Transverse colon (tissue), 4 donors: ENCODE data around the gene AP1S2. TPM values are rescaled to one million over a fixed set of nuclear protein-coding genes. Genes with fewer than 3 reads are reported as not detected.
A peak's percentile ranks its signal among the peaks of the same experiment; 100 is the strongest.

Experiments
- DNase-seq: peaks from one replicate; pipeline ENCODE4 v3.0.0-alpha.2; 2019
- H3K27ac ChIP-seq, 4 donors: fragments of 200-600 bp; sonication (generic); 2 replicates each; pipeline ENCODE4 v1.5.1; 2016 to 2018; ENCODE audit warnings: inconsistent platforms in 4 of 4
- H3K27me3 ChIP-seq: fragments of 200-600 bp; sonication (generic); 2 replicates; pipeline ENCODE4 v1.5.1; 2017; ENCODE audit warnings: inconsistent platforms
- H3K36me3 ChIP-seq, 4 donors: fragments of 200-600 bp; sonication (generic); 2 replicates each; pipeline ENCODE4 v1.5.1; 2017 to 2019; ENCODE audit warnings: inconsistent platforms in 4 of 4
- H3K4me1 ChIP-seq, 4 donors: fragments of 200-600 bp; sonication (generic); 2 replicates each; pipeline ENCODE4 v1.5.1; 2017 to 2020; ENCODE audit warnings: inconsistent platforms in 4 of 4
- H3K4me3 ChIP-seq, 4 donors: fragments of 200-600 bp; sonication (generic); 1 replicate in 1 of 4; 2 replicates in 3 of 4; pipeline versions ENCODE4 v1.5.1 to v1.6.1; 2017 to 2019; ENCODE audit warnings: inconsistent platforms in 4 of 4
- H3K9me3 ChIP-seq, 2 donors: fragments of 200-600 bp; sonication (generic); 2 replicates each; pipeline ENCODE4 v1.5.1; 2017 to 2019; ENCODE audit warnings: inconsistent platforms in 2 of 2
- CTCF ChIP-seq, 5 experiments: fragments of 200-600 bp in 3 of 5; fragments of 450-650 bp in 2 of 5; sonication (generic) in 3 of 5; IDR thresholded peaks; 1 replicate in 2 of 5; 2 replicates in 3 of 5; pipeline ENCODE4 v1.5.1; 2016 to 2017; ENCODE audit warnings: antibody characterized with exemption in 5 of 5, inconsistent platforms in 3 of 5, mild to moderate bottlenecking in 2 of 5, moderate library complexity in 1 of 5
- EP300 ChIP-seq: sonication (generic); formaldehyde crosslinking; IDR thresholded peaks from one replicate; pipeline ENCODE4 v1.6.1; 2017; ENCODE audit warnings: antibody characterized with exemption, low read depth
- POLR2A ChIP-seq: fragments of 450-650 bp; IDR thresholded peaks from one replicate; pipeline ENCODE4 v1.6.1; 2016; ENCODE audit warnings: antibody characterized with exemption, mild to moderate bottlenecking, moderate library complexity
- POLR2AphosphoS5 ChIP-seq, 3 donors: sonication (generic); formaldehyde crosslinking; IDR thresholded peaks; one replicate each; pipeline ENCODE4 v1.6.1; 2016; ENCODE audit warnings: antibody characterized with exemption in 3 of 3
- WGBS, 2 donors: methylation state at CpG; one replicate each; pipeline ENCODE4 v1.1.5; 2018; ENCODE audit warnings: low coverage in 1 of 2; 5-methylcytosine and 5-hydroxymethylcytosine counted together
- in situ Hi-C, 4 donors: fragments of 200-750 bp; cut with MboI; loops; one replicate each; pipeline versions ENCODE4 v1.15.0 to v1.15.1; 2017; ENCODE audit warnings: low sequenced_read_pairs in 3 of 4, low pct_ligation_motif_present in 1 of 4, low pct_unique_long_range_greater_than_20kb in 1 of 4
- intact Hi-C: fragments of 100-400 bp; cut with DNase I; formaldehyde crosslinking; loops from one replicate; pipeline ENCODE4 v1.15.1; 2023; ENCODE audit warnings: low total_unique reads
- total RNA-seq, 4 donors: library from RNA; depleted of rRNA; stranded (reverse); fragments of >200 nt; gene quantifications; one replicate each; pipeline ENCODE4 v1.1.0, GENCODE V29; 2016

Gene AP1S2
- 10 to 100 TPM; 26.2 to 27.6 (median 26.7) TPM for total RNA-seq

GRCh38 chrX:15854712-15855567, at the start of gene AP1S2:
AP1S2 (minus strand) TSS chrX:15854813; CDS start chrX:15852524, 2,289 bp downstream.
- no peaks in the 10 kb centered on the region for H3K36me3 ChIP-seq
- DNase-seq, result peak; percentile 97
- H3K27me3 ChIP-seq, result no peaks in the 10 kb centered on the region
- 1% methylated on average over 74 of the region's 85 CpGs; no CpG with 5 or more reads in 1 of the 2 donors for WGBS, 2 donors
- H3K4me3 ChIP-seq, result peak within 1 kb of the TSS; percentile 36 to 84 (median 82)
- H3K27ac ChIP-seq, result peak within 1 kb of the TSS; percentile 91 to 96 (median 92)
- TF ChIP-seq POLR2AphosphoS5 (IDR thresholded peaks at IDR 0.05), result peak; percentile 72 to 85 (median 75)
- TF ChIP-seq EP300, result no peak
- TF ChIP-seq CTCF (IDR thresholded peaks at IDR 0.05), result no peak
- peak; percentile 69 for TF ChIP-seq POLR2A
- H3K4me1 ChIP-seq, result peaks cover 0 to 10% (median 2%) of the 10 kb centered on the region in 4 donors
- in situ Hi-C loops (no loop called here), intact Hi-C loops (loop anchor here (5.0 kb wide), 1 partner anchor 1017 kb away; the partner anchor contains the start of gene RBBP7)
- H3K9me3 ChIP-seq, result no peaks in the 10 kb centered on the region

- no peaks in the 10 kb centered on the region for H3K27me3 ChIP-seq
- H3K27ac ChIP-seq, result no peak overlapping the region
- intact Hi-C loops, result no loop called here
- no peaks in the 10 kb centered on the region for H3K4me1 ChIP-seq
- in situ Hi-C loops, result no loop called here
- no peak overlapping the region for H3K4me3 ChIP-seq
- 61% methylated on average over 5 of the region's 5 CpGs; no CpG with 5 or more reads in 1 of the 2 donors for WGBS, 2 donors
- no peaks in the 10 kb centered on the region for H3K36me3 ChIP-seq
- no peaks in the 10 kb centered on the region for H3K9me3 ChIP-seq
- no peak for DNase-seq
- TF ChIP-seq POLR2AphosphoS5 (IDR thresholded peaks at IDR 0.05) (no peak), EP300 (no peak), POLR2A (no peak), CTCF (IDR thresholded peaks at IDR 0.05) (no peak)
Measured at GRCh38 chrX:15903186-15903681, 48.6 kb upstream of the AP1S2 start.

- WGBS, 2 donors, result 89 to 92% methylated on average over 3 to 4 of the region's 4 CpGs
Measured at GRCh38 chrX:15895334-15895733, 40.7 kb upstream of the AP1S2 start.

More at GRCh38 chrX:15895334-15895733, 40.7 kb upstream of the AP1S2 start:
- DNase-seq, result no peak
- no peaks in the 10 kb centered on the region for H3K4me1 ChIP-seq
- intact Hi-C loops (no loop called here), in situ Hi-C loops (no loop called here)
- H3K36me3 ChIP-seq, result no peaks in the 10 kb centered on the region
- H3K27ac ChIP-seq, result no peak overlapping the region
- no peaks in the 10 kb centered on the region for H3K9me3 ChIP-seq
- H3K27me3 ChIP-seq, result no peaks in the 10 kb centered on the region
- TF ChIP-seq POLR2AphosphoS5 (IDR thresholded peaks at IDR 0.05), result no peak
- no peak for TF ChIP-seq POLR2A
- TF ChIP-seq EP300, result no peak
- TF ChIP-seq CTCF (IDR thresholded peaks at IDR 0.05), result no peak
- H3K4me3 ChIP-seq, result no peak overlapping the region
